Ectodermal cell (in vitro differentiated cells): ENCODE measurements around the gene TJP3.
"Not testable (repeated sequence)": the region's sequence is repeated elsewhere in the genome, so short reads cannot be mapped to it uniquely, and the experiment has no call there.

ENCODE experiments used
- H3K27ac ChIP-seq: 2 replicates; pipeline ENCODE4 v1.7.0; 2013; ENCODE audit warnings: mild to moderate bottlenecking, low read depth, low read length; ENCODE audit not compliant: insufficient read depth, poor library complexity, severe bottlenecking
- H3K27me3 ChIP-seq: 2 replicates; pipeline ENCODE4 v1.7.0; 2013; ENCODE audit warnings: mild to moderate bottlenecking, low read length; ENCODE audit not compliant: insufficient read depth, control insufficient read depth, poor library complexity, severe bottlenecking
- H3K36me3 ChIP-seq: one replicate; pipeline ENCODE4 v1.7.0; 2013; ENCODE audit warnings: low read length; ENCODE audit not compliant: control insufficient read depth, insufficient read depth
- H3K4me1 ChIP-seq: one replicate; pipeline ENCODE4 v1.7.0; 2013; ENCODE audit warnings: low read length; ENCODE audit not compliant: control insufficient read depth, insufficient read depth
- H3K4me3 ChIP-seq: 2 replicates; pipeline ENCODE4 v1.7.0; 2013; ENCODE audit warnings: low read depth, low read length, control low read depth; ENCODE audit not compliant: insufficient read depth
- H3K9me3 ChIP-seq: 2 replicates; pipeline ENCODE4 v1.7.0; 2013; ENCODE audit warnings: mild to moderate bottlenecking, low read length, moderate library complexity; ENCODE audit not compliant: control insufficient read depth
- WGBS, 2 experiments: methylation state at CpG; one replicate each; pipeline ENCODE4 v1.1.7; 2013; ENCODE audit warnings: missing lambda C conversion rate in 2 of 2; 5-methylcytosine and 5-hydroxymethylcytosine counted together

The TJP3 gene

DNA sequence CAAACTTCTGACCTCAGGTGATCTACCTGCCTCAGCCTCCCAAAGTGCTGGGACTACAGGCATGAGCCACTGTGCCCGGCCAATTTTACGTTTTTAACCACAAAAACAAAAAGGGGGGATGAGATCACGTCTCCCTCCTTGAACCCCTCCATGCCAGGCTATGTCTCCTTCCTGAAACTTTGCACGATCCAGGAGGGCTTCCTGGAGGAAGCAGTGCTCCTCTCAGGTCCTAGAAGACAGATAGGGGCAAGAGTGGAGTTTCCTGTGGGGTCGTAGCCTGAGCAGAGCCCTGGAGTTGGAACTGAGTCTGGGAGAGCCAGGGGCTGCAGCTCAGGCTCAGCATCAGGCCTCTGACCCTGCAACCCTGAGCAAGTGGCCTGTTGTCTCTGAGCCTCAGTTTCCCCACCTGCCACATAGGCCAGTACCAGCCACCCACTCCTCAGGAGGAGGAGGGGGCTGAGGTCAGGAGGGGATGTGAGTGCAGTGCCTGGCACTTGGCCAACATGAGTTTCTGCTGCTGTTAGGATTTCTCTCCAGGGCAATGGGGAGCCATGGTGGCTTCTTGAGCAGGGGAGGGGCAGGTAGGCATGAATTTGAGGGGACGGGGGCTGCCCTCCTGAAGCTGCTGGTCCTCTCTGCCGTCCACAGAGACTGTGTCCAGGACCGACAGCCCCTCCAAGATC is 37.3 kb downstream of the TJP3 start:
- no peaks in the 10 kb centered on the region for H3K27me3 ChIP-seq
- H3K4me3 ChIP-seq: no peak overlapping the region
- 78 to 84% methylated on average over 8 of the region's 8 CpGs for WGBS, 2 experiments
- no peaks in the 10 kb centered on the region for H3K4me1 ChIP-seq
- no peaks in the 10 kb centered on the region for H3K9me3 ChIP-seq
- H3K36me3 ChIP-seq: no peaks in the 10 kb centered on the region
- no peak overlapping the region for H3K27ac ChIP-seq

DNA sequence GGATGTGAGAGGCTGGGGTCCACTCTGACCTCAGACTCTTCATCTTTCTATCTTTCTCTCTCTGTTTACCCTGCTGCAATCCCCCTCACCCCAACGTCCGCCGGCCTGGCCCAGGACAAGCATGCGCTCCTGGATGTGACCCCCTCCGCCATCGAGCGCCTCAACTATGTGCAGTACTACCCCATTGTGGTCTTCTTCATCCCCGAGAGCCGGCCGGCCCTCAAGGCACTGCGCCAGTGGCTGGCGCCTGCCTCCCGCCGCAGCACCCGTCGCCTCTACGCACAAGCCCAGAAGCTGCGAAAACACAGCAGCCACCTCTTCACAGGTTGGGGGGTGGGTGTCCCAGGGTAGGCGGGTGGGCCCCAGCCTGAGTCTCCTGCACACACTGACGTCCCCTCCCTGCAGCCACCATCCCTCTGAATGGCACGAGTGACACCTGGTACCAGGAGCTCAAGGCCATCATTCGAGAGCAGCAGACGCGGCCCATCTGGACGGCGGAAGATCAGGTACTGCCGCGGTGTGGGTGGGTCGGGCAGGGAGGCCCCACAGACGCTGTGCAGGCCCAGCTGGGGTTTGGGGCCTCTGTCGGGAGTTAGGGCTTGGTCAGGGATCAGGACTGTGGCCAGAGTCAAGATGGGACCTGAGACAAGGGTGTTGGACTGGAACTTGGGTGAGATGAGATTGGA is 38.3 kb downstream of the TJP3 start:
- no peak overlapping the region for H3K27ac ChIP-seq
- no peak overlapping the region for H3K4me3 ChIP-seq
- H3K4me1 ChIP-seq: no peaks in the 10 kb centered on the region
- no peaks in the 10 kb centered on the region for H3K36me3 ChIP-seq
- 93 to 95% methylated on average over 31 of the region's 31 CpGs for WGBS, 2 experiments
- H3K9me3 ChIP-seq: no peaks in the 10 kb centered on the region
- no peaks in the 10 kb centered on the region for H3K27me3 ChIP-seq

DNA sequence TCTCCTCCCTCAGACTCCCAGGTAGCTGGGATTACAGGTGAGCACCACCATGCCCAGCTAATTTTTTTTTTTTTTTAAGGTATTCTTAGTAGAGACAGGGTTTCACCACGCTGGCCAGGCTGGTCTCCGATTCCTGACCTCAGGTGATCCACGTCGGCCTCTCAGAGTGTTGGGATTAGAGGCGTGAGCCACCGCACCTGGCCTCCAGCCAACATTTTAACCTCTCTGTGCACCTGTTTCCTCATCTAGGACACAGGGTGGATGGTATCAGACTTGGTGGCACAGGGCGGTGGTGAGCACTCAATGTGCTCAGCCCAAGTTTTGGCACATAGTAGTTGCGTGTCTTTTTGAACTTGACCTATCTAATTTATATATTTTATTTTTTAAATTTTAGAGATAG is 40.8 kb downstream of the TJP3 start:
- Histone ChIP-seq H3K4me1 (no peaks in the 10 kb centered on the region), H3K27me3 (no peaks in the 10 kb centered on the region), H3K9me3 (no peaks in the 10 kb centered on the region), H3K27ac (no peak overlapping the region), H3K36me3 (peaks cover 7% of the 10 kb centered on the region), H3K4me3 (no peak overlapping the region)
- 95 to 96% methylated on average over 7 to 8 of the region's 8 CpGs for WGBS, 2 experiments

DNA sequence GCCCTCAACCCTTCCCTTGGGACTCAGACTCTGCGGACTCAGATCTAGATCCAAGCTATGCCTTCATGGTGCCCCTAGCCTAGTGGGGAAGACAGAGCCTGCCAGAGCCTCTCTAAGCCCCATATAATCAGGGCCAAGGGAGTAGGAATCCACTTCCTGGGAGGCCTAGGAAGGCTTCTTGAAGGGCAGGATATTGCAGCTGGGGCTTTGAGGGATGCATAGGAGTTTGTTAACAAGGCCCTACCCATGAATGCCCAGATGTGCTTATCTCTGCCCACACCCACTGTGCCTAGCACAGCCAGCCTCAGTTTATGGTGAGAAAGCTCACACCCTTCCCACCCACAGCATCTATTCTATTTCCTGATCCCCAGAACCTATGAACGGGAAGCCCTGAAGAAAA is 42.0 kb downstream of the TJP3 start:
- Histone ChIP-seq H3K36me3 (peaks cover 7% of the 10 kb centered on the region), H3K4me1 (no peaks in the 10 kb centered on the region), H3K4me3 (no peak overlapping the region), H3K27me3 (no peaks in the 10 kb centered on the region), H3K27ac (no peak overlapping the region), H3K9me3 (no peaks in the 10 kb centered on the region)
- WGBS, 2 experiments: 96 to 98% methylated on average over 2 of the region's 2 CpGs

DNA sequence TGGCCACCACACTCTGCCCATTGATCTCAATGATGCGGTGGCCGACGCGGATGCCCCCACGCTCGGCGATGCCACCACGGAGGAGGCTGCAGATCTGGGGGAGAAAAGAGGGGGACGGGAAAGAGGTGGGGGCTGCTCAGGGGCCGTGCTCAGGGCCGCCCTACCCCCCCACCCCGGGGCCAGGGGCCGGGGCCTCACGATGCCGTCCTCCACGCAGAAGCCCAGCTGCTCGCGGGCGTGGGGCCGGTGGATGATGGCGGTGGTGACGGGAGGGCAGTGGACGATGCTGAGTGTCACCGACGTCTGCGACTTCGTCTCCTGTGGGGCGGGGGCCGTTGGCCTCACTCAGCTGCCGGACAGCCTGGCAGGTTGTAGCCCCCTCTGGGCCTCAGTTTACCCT is 43.1 kb downstream of the TJP3 start:
- Histone ChIP-seq H3K4me1 (no peaks in the 10 kb centered on the region), H3K36me3 (peaks cover 7% of the 10 kb centered on the region), H3K4me3 (no peak overlapping the region), H3K27me3 (no peaks in the 10 kb centered on the region), H3K27ac (no peak overlapping the region), H3K9me3 (no peaks in the 10 kb centered on the region)
- 97% methylated on average over 30 of the region's 30 CpGs for WGBS, 2 experiments

DNA sequence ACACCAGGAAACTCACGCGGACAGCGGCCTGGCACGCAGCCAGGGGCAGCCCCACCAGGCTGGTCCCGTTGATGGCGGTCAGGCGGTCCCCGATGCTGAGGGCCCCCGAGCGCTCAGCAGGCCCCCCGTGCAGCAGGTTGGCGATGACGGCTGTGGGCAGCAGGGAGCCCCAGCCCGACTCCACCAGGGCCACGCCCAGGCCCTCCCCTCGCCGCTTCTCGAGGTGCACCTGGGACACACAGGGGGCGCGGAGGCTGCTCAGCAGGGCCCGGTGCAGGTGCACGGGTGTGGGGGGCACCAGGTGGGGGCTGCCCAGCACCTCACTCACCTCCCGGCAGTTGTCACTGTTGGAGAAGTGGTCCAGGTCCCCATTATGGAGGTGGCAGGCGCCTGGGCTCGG is 44.3 kb downstream of the TJP3 start:
- H3K27ac ChIP-seq: no peak overlapping the region
- no peak overlapping the region for H3K4me3 ChIP-seq
- H3K9me3 ChIP-seq: no peaks in the 10 kb centered on the region
- H3K27me3 ChIP-seq: no peaks in the 10 kb centered on the region
- 96 to 97% methylated on average over 25 of the region's 25 CpGs for WGBS, 2 experiments
- H3K36me3 ChIP-seq: peaks cover 7% of the 10 kb centered on the region
- H3K4me1 ChIP-seq: no peaks in the 10 kb centered on the region

DNA sequence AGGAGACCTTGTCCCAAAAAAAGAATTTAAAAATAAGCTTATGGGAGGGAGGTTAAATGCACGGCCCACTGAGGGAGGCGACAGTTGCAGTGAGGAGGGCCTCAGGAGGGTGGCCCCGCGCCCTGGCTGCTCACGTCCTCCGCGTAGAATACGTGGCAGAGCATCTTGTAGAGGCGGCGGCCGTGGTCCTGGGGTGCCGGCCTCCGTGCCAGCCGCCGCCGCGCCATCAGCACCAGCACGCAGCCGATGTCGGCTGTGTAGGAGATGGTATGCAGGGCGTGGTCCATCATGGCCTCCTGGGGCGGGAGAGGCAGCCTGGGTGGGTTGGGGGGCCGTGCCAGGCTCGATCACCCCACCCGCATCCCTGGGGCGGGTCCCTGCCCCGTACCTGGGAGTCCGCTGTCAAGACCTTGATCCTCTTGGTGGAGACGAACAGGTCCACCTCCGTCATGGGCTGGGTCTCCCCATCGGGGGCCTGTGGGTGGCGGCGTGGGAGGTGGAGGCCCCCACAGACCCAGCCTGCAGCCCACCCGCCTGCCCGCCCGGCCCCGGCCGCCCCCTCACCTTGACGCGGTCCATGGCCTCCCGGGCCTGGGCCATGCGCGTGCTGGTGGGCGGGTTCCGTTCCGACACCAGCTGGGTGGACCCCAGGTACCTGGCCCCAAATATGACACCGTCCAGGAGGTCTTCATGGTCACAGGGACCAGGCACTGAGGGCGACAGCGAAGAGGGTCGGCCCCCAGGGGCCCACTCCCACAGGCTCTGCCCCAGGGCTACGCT is 45.6 kb downstream of the TJP3 start:
- no peaks in the 10 kb centered on the region for H3K27me3 ChIP-seq
- no peak overlapping the region for H3K27ac ChIP-seq
- 95 to 96% methylated on average over 51 of the region's 51 CpGs for WGBS, 2 experiments
- H3K4me3 ChIP-seq: no peak overlapping the region
- H3K36me3 ChIP-seq: peaks cover 7% of the 10 kb centered on the region
- H3K9me3 ChIP-seq: no peaks in the 10 kb centered on the region
- no peaks in the 10 kb centered on the region for H3K4me1 ChIP-seq

DNA sequence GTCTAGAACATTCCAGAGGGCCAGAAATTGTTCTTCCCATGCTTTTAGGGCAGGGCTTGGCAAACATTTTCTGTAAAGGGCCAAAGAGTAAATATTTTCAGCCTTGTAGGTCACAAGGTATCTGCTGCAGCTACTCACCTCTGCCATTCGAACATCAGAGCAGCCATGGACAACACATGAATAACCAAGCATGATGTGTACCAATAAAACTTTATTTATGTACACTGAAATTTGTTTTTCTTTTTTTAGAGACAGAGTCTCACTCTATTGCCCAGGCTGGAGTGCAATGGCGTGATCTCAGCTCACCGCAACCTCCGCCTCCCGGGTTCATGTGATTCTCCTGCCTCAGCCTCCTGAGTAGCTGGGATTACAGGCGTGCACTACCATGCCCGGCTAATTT is 49.5 kb downstream of the TJP3 start:
- H3K27me3 ChIP-seq: not testable (repeated sequence)
- WGBS, 2 experiments: 96 to 98% methylated on average over 7 of the region's 7 CpGs

DNA sequence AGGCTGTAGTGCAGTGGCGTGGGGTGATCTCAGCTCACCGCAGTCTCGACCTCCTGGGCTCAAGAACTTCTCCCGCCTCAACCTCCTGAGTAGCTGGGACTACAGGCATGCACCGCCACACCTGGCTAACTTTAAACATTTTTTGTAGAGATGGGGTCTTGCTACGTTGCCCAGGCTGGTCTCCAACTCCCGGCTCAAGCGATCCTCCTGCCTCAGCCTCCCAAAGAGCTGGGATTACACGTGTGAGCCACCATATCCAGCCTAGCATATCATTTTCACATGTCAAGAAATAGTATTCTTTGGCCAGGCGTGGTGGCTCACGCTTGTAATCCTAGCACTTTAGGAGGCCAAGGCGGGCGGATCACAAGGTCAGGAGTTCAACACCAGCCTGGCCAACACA is 50.1 kb downstream of the TJP3 start:
- not testable (repeated sequence) for H3K27ac ChIP-seq, H3K4me3 ChIP-seq, H3K4me1 ChIP-seq, H3K9me3 ChIP-seq, H3K27me3 ChIP-seq, H3K36me3 ChIP-seq
- 91 to 95% methylated on average over 13 of the region's 13 CpGs for WGBS, 2 experiments

More for the DNA sequence above, 49.5 kb downstream of the TJP3 start:
- not testable (repeated sequence) for H3K9me3 ChIP-seq, H3K36me3 ChIP-seq, H3K4me3 ChIP-seq, H3K4me1 ChIP-seq, H3K27ac ChIP-seq

DNA sequence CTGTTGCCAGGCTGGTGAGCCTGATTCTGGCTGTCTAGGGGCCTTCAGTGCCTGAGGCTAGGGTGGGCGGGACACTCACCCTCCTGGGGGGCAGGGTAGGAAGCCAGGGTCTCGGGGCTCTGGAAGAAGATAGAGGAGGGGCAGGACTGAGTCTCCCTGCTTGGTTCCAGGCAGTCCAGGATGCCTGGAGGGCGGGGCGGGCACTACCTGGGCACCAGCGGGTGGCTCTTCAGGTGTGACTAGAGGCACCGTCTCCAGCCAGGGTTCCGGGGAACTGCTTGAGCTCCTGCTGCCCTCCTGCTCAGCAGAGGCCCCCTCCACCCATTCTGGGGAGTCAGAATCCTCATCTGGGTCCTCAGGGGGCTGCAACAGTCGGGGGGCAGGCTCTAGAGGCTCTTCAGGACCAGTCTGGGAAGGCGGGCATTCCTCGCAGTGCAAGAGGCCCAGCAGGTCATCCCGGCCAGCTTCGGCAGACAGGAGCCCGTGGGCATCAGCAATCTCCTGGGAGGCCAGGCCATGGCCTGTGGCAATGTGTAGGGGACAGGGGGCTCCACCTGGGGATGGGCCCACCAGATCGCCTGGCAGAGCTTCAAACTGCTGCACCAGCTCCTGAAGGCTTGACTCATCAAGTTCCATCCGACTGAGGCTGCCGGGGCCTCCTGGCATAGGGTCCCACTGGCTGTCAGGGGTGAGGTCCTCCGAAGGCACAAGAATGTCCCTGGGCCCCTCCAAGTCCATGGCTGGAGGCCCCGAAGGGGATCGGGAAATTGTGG is 51.5 kb downstream of the TJP3 start:
- Histone ChIP-seq H3K4me1 (no peaks in the 10 kb centered on the region), H3K9me3 (no peaks in the 10 kb centered on the region), H3K4me3 (no peak overlapping the region), H3K27me3 (no peaks in the 10 kb centered on the region), H3K36me3 (peaks cover 5% of the 10 kb centered on the region), H3K27ac (no peak overlapping the region)
- WGBS, 2 experiments: 94 to 95% methylated on average over 19 of the region's 19 CpGs
